GM10266 (cell line): Measurements from ENCODE around the gene PKDCC.

Experiments used
- DNase-seq: peaks from one replicate; pipeline ENCODE4 v3.0.0; 2012; ENCODE audit errors: extremely low spot score
- TF ChIP-seq, protein P1 (sequence below): IDR thresholded peaks from 2 replicates; pipeline ENCODE4 v1.5.1; 2012; ENCODE audit warnings: mild to moderate bottlenecking, low read depth; ENCODE audit not compliant: control insufficient read depth, insufficient read depth; ENCODE audit errors: missing control alignments

PKDCC gene

DNA sequence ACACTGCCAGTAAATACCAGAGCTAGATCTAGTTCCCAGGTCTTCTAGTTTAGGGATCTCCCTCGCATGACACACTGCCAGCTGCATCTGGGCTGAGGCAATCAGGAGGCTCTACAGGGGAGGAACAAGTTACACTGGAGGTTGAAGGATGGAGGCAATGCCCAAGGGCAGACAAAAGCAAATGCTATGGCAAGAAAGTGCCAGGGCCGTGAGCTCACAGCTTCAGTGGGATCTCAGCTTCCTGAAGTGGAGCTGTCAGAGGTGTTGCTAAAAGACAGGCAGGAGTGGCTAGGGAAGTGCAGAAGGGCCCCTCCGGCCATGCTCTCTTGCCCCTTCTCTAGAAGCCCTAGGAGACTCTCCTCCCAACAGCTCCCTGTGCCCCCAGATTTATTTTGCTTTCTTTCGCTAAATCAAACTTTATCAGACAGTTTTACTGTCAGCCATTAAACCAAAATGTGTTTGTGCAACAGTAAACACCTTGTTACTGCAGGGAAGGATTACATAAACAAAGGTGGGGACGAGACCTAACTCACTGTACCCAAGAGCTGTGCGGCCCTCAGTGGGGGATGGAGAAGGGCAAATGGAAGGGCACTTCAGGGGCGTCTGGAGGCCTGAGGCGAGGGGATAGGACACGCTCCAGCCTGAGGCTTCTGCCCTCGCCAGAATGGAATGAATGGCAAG lies 39.4 kb upstream of the PKDCC start:
- TF ChIP-seq, protein P1, sequence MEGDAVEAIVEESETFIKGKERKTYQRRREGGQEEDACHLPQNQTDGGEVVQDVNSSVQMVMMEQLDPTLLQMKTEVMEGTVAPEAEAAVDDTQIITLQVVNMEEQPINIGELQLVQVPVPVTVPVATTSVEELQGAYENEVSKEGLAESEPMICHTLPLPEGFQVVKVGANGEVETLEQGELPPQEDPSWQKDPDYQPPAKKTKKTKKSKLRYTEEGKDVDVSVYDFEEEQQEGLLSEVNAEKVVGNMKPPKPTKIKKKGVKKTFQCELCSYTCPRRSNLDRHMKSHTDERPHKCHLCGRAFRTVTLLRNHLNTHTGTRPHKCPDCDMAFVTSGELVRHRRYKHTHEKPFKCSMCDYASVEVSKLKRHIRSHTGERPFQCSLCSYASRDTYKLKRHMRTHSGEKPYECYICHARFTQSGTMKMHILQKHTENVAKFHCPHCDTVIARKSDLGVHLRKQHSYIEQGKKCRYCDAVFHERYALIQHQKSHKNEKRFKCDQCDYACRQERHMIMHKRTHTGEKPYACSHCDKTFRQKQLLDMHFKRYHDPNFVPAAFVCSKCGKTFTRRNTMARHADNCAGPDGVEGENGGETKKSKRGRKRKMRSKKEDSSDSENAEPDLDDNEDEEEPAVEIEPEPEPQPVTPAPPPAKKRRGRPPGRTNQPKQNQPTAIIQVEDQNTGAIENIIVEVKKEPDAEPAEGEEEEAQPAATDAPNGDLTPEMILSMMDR, result no peak
- no peak for DNase-seq

- no peak for DNase-seq
- TF ChIP-seq, protein P1, result no peak
These were observed 37.9 kb upstream of the PKDCC start for GRCh38 chr2:42009657-42010580.

DNA sequence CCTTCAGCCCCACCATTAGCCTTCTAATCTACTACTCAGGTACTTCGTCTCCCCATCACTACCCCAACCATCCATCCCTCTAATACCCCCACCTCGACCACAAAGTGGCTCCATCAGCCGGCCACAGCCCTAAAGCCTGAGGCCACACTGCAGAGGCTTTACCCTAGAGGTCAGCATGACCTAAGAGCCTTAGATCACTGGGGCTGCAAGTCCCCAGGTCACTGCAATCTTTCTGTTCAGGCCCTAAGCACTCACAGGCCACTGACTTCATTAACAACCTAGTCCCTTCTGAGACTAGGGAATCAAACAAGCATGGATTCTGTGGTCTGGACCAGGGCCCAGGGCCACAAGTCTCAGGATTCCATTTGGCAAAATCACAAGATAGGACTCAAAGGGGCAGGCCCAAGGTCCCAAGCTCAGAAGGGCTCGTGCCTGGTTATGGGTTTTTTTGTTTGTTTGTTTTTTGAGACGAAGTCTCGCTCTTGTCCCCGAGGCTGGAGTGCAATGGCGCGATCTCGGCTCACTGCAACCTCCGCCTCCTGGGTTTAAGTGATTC lies 37.0 kb upstream of the PKDCC start:
- TF ChIP-seq, protein P1, result peak; percentile 3
- DNase-seq, result no peak

- TF ChIP-seq, protein P1, result no peak
- no peak for DNase-seq
These were observed 35.7 kb upstream of the PKDCC start for GRCh38 chr2:42012137-42012536.

GRCh38 chr2:42012651-42013050 lies 35.2 kb upstream of the PKDCC start:
- no peak for DNase-seq
- TF ChIP-seq, protein P1, result no peak

- TF ChIP-seq, protein P1, result no peak
- DNase-seq, result no peak
These were observed 34.4 kb upstream of the PKDCC start for GRCh38 chr2:42013409-42013808.
